ENCODE results near the gene TMEM143.
A peak's percentile ranks its signal among the peaks of the same experiment; 100 is the strongest.
"Not testable (repeated sequence)": the region's sequence is repeated elsewhere in the genome, so short reads cannot be mapped to it uniquely, and the experiment has no call there.

Gene TMEM143

DNA sequence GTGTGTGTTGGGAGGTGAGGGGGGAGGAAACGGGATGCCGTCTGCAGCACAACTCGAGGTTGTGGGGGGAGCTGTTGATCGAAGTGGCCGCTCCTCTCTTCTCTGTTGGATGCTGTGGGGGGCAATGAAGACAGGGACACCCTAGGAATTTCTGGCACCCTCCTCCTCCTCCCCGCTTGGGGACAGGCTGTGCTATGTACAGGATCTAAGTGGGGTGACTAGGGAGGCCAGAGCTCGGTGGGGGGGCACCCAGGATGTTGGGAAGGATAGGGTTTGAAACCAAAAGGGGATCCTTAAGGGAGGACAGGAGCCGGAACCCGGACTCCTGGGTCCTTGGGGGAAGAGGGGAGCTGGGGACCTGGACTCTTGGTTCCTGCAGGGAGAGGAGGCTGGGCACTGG is 31.8 kb upstream of the TMEM143 start:
- H3K4me3 ChIP-seq (ENCODE audit: low read depth, low read length), result no peak overlapping the region
- TF ChIP-seq, protein P1, sequence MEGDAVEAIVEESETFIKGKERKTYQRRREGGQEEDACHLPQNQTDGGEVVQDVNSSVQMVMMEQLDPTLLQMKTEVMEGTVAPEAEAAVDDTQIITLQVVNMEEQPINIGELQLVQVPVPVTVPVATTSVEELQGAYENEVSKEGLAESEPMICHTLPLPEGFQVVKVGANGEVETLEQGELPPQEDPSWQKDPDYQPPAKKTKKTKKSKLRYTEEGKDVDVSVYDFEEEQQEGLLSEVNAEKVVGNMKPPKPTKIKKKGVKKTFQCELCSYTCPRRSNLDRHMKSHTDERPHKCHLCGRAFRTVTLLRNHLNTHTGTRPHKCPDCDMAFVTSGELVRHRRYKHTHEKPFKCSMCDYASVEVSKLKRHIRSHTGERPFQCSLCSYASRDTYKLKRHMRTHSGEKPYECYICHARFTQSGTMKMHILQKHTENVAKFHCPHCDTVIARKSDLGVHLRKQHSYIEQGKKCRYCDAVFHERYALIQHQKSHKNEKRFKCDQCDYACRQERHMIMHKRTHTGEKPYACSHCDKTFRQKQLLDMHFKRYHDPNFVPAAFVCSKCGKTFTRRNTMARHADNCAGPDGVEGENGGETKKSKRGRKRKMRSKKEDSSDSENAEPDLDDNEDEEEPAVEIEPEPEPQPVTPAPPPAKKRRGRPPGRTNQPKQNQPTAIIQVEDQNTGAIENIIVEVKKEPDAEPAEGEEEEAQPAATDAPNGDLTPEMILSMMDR (IDR thresholded peaks at IDR 0.05; ENCODE audit: low read depth, low read length), result no peak
- no peak for TF ChIP-seq POLR2A (IDR thresholded peaks at IDR 0.05; ENCODE audit: extremely low read depth, insufficient read length)
- TF ChIP-seq, protein P2, sequence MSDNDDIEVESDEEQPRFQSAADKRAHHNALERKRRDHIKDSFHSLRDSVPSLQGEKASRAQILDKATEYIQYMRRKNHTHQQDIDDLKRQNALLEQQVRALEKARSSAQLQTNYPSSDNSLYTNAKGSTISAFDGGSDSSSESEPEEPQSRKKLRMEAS (IDR thresholded peaks at IDR 0.05; ENCODE audit: low read depth, low read length), result no peak
- TF ChIP-seq MYC (IDR thresholded peaks at IDR 0.05; ENCODE audit: low read depth, low read length), result no peak
- peak; percentile 50 for DNase-seq (ENCODE audit: low read depth)

DNA sequence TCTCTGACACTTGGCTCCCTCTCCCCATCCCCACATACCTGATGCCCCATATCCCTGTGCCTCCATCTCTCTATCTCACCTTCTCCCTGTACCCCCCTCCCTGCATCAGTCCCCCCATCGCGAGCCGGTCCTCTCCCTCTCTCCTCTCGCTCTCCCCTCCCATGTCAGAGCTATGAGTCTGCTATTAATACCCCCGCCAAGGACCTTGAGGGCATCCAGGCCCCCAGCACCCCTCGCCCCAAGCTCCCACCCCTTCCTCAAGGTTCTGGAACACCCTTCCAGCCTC is 31.4 kb upstream of the TMEM143 start:
- TF ChIP-seq POLR2A (IDR thresholded peaks at IDR 0.05; ENCODE audit: extremely low read depth, insufficient read length) (no peak), MYC (IDR thresholded peaks at IDR 0.05; ENCODE audit: low read depth, low read length) (no peak)
- TF ChIP-seq, protein P2 (IDR thresholded peaks at IDR 0.05; ENCODE audit: low read depth, low read length), result no peak
- TF ChIP-seq, protein P1 (IDR thresholded peaks at IDR 0.05; ENCODE audit: low read depth, low read length), result no peak
- peak; percentile 48 for DNase-seq (ENCODE audit: low read depth)
- H3K4me3 ChIP-seq (ENCODE audit: low read depth, low read length), result no peak overlapping the region

DNA sequence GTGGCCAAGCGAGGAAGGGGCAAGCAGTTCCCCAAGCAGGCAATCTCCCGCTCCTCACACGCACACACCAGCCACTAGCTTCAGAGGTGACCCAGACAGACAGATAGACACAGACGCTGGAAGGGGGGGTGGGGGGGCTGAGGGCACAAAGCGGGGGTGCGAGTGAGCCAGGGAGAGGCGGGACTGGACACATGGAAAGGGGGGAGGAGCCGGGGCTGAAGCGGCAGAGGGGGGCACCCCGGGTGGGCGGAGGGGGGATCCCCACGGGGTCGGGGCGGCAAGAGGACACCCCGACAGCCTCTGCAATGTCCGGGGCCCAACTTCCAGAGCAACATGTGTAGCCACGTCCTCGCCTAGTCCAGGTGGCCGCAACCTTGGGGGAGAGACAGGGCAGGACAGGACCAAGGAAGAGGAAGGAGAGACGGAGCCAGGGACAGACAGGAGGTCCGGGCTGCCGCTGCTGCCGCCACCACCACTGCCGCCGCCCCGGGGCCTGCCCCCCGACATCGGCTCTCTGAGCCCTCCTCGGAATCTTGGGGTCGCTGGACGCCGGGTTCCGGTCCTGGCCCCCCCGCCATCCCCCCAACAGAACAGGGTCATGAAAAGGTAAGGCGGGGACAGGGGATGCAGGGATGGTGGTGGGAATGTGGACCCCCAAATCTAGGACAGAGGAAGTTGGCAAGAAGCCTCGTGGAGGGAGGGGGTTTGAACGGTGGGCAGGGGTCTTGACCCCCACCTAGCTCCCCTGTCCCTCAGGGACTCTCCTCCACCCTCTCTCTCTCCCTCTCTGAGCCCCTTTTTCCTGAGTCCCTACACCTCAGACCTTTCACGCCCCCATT is 30.8 kb upstream of the TMEM143 start:
- TF ChIP-seq, protein P1 (IDR thresholded peaks at IDR 0.05; ENCODE audit: low read depth, low read length), result no peak
- TF ChIP-seq MYC (IDR thresholded peaks at IDR 0.05; ENCODE audit: low read depth, low read length) (no peak), POLR2A (IDR thresholded peaks at IDR 0.05; ENCODE audit: extremely low read depth, insufficient read length) (no peak)
- TF ChIP-seq, protein P2 (IDR thresholded peaks at IDR 0.05; ENCODE audit: low read depth, low read length), result no peak
- DNase-seq (ENCODE audit: low read depth), result peak; percentile 73
- no peak overlapping the region for H3K4me3 ChIP-seq (ENCODE audit: low read depth, low read length)

DNA sequence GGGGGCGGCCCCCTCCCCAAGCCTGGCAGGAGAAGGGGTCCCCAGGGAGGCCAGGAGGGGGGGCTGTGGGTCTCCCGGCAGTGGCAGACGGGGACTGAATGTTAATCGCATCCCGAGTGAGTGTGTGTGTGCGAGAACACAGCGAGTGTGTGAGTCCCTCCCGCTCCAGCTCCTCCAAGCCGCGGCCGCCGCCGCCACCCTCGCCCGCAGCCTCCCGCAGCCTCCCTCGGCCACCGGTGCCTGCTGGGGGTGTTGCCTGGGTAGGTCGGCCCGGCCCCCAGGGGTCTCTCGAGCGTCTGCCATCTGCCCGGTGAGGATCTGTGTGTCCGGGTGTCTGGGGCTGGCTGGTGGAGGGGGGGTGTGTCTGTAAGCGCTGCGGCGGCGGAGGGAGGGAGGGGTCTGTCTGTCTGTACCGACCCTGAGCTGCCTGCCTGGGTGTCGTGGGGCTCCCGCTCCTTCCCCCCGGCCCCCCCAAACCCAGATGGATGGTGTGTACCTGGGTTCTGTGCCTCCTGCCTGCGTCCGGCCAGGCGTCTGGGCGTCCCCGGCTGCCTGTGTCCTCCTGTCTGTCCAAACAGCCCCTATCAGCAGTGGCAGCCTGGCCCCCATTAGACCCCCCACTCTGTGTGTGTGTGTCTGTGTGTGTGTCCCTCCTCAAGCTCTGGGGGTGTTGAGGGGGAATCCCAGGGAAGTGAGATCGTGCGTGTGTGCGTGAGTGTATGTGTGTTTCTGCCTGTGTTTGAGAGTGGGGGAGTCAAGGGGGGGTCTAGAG is 30.0 kb upstream of the TMEM143 start, which contains the start of gene GRIN2D:
GRIN2D (plus strand) TSS at position 110 of the 772 bp plus-strand sequence. CDS start 4,725 bp downstream, outside the sequence.
- no peak within 1 kb of the TSS for H3K4me3 ChIP-seq (ENCODE audit: low read depth, low read length)
- TF ChIP-seq, protein P2 (IDR thresholded peaks at IDR 0.05; ENCODE audit: low read depth, low read length), result no peak
- TF ChIP-seq POLR2A (IDR thresholded peaks at IDR 0.05; ENCODE audit: extremely low read depth, insufficient read length) (no peak), MYC (IDR thresholded peaks at IDR 0.05; ENCODE audit: low read depth, low read length) (no peak)
- TF ChIP-seq, protein P1 (IDR thresholded peaks at IDR 0.05; ENCODE audit: low read depth, low read length), result peak; percentile 3
- DNase-seq (ENCODE audit: low read depth), result peak; percentile 83

DNA sequence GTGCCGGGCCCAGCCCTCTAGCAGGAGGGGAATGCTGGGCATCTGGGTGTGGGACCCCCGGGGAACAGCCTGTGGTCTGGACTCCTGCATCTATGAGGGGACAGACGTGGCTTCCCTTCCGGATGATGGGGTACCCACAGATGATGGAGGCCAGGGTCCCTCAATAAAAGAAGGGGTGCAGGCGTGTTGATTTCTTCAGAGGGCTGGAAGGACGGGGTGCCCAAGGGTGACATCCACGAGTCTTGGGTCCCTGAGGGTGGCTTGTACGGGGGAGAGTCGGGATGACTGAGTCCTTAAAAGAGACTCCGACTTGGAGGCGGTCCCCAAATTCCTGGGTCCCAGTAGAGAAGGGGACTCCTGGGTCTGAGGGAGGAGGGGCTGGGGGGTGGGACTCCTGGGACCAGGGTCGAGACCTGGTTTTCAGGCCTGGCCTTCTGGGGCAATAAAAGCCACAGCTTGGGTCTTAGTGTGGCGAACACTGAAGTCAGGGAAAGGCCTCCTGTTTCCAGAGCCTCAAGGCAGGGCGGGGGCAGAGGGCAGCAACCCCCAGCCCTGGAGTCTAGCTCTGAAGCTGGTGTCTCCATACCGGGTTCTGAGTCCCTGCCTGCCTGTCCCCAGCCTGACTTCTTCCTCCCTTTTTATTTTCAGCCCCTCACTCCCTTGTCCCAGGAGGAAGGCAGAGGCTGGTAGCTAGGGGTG is 29.3 kb upstream of the TMEM143 start:
- no peak for DNase-seq (ENCODE audit: low read depth)
- TF ChIP-seq, protein P1 (IDR thresholded peaks at IDR 0.05; ENCODE audit: low read depth, low read length), result no peak
- H3K4me3 ChIP-seq (ENCODE audit: low read depth, low read length), result no peak overlapping the region

DNA sequence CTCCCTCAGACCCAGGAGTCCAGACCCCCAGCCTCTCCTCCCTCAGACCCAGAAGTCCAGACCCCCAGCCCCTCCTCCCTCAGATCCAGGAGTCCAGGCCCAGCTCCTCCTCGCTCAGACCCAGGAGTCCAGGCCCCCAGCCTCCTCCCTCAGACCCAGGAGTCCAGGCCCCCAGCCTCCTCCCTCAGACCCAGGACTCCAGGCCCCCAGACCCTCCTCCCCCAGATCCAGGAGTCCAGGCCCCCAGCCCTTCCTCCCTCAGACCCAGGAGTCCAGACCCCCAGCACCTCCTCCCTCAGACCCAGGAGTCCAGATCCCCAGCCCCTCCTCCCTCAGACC is 28.2 kb upstream of the TMEM143 start:
- not testable (repeated sequence) for H3K4me3 ChIP-seq (ENCODE audit: low read depth, low read length)

More for the DNA sequence above, 28.2 kb upstream of the TMEM143 start:
- not testable (repeated sequence) for DNase-seq (ENCODE audit: low read depth)
